NCI-H187 (cell line): Measurements from ENCODE around the gene RGS8.
A peak's percentile ranks its signal among the peaks of the same experiment; 100 is the strongest.
"Not testable (repeated sequence)": the region's sequence is repeated elsewhere in the genome, so short reads cannot be mapped to it uniquely, and the experiment has no call there.

ENCODE experiments used
- DNase-seq, 2 experiments: peaks; one replicate each; lab custom pipeline; 2025; lab: John Stamatoyannopoulos, UW

Gene RGS8

DNA sequence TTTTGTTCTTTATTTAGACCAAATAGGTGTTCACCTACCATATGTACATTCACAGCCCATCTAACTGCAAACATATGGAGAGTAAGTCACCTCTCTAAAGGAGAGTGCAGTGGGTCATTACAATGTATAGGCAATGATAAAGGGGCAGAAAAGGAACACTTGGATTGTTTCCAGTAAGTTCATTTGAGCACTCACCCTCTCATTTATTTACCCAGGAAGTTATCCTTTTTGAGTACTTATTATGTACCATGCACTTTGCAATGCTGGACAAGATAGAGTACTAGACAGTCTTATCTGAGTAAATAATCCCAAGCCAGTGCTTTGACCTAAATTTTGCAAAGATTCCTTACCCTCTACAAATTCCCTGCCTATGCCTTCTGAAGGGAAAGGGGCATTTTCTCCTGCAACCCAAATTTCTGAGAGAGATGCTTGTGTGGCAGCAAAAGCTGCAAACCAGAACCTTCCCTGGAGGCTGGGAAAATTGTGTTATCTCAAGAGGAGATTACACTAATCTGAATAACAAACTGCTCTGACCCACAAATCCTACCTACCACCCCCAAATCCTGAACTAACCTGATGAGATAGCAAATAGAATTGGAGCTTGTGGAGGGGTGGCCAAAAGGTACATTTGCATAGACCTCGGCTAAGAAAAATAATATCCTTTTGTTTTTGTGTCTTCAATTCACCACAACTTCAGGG is 18.6 kb upstream of the RGS8 start:
- DNase-seq: peak; percentile 30 to 38

DNA sequence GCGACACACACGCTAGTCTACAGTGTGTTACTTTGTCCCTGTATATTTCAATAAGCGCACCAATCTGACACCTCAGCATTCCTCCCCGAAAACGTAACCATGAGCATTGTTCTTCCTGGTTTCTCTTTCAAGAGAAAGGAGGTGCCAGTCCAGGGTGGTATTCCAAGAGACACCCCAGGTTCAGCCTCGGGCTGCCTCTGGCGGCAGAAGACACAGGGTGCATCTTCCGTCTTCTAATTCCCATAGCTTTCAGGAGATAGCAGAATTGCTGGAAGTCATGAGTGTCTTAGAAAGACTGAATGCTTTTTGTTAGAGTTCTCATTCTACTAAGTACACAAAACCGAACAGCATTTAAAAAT is 15.9 kb upstream of the RGS8 start:
- no peak for DNase-seq

DNA sequence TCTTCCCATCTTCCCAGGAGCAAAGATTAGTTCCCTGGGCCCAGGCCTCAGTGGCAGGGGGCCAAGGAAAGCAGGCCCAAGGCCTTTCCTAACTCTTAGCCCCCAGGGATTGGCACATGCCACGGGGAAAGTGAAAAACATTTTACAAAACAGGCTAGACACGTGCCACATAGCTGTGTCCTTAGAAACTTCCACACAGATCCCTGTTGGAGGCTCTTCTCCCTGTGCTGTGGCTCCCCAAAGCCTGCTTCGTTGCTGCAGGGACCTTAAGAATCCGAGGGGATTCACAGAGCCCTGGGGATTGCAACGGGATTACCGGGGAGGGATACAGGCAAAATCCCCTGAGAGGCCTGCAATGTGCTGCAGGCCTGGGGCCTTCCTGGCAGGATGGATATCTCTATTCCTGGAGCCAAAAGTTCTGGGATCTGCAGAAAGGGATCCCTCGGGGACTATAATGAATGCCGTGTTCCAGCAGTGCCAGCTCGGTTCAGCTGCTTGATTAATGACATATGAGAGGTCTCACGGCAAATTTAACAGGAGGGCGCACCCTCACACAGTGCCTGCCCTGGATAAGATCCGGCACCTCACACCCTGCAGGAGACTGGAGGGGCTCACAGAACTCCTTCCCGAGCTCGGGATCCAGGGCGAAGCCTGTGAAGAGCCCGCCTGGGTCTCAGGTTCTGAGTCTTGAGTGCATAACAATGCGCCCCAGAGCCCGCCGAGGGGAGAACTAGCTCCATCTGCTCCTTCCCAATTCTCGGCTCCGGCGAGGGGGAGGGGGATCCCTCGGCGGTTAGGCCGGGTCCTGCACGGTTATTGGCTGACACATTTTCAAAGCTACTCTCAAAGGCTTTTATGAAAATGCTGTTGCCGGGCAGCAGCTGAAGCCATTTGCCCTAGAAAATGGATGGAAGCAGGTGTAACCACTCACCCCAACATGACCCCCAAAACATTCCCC is 15.3 kb upstream of the RGS8 start:
- DNase-seq: peak; percentile 49 to 74

DNA sequence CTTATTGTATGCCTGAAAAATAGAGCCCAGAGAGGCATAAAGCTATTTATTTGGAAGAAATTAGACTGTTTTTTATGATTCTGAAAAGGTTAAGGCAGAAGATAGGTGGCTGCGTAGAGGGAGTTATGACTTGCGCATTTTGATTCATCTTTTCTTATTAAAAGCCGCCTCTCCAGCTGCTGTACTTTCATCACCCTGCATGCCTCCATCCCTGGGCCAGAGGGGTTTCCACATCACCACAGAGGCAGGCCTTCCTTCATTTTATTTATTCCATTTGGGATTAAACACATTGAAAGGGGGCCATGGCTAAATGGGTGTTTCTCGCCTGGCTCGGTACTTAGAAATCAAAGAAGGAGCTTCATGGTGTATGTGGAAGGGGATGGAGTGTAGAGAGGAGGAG is 14.6 kb upstream of the RGS8 start:
- no peak for DNase-seq

DNA sequence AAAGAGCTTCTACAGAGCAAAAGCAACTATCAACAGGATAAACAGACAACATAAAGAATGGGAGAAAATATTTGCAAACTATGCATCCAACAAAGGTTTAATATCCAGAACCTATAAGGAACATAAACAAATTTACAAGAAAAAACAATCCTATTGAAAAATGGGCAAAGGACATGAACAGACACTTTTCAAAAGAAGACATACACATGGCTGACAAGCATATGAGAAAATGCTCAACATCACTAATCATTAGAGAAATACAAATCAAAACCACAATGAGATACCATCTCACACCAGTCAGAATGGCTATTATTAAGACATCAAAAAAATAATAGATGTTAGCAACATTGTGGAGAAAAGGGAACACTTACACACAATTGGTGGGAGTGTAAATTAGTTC is 8.8 kb upstream of the RGS8 start:
- DNase-seq: not testable (repeated sequence)

DNA sequence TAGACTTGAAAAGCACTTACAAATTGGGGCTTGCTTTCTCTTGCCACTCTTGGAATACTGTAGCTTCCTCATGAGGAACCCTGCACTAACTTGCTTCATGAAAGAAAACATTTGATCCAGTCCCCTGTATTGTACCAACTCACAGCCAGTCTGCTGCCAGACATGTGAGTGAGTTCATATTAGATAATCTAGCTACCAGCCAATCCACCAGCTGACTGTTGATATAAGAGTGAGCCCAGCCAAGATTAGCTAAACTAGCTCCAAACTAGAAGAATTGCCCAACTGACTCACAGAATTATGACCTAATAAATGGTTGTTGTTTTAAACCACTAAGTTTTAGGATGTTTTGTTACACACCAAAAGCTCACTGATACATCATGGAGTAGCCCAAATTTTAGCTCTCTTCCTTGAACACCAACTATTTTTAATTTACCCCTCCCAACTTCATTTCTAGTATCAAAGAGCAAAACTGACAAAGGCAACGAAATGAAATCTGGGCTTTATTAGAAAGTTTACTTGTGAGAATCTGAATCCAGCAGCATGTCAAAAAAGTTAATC is 6.6 kb upstream of the RGS8 start:
- DNase-seq: no peak

DNA sequence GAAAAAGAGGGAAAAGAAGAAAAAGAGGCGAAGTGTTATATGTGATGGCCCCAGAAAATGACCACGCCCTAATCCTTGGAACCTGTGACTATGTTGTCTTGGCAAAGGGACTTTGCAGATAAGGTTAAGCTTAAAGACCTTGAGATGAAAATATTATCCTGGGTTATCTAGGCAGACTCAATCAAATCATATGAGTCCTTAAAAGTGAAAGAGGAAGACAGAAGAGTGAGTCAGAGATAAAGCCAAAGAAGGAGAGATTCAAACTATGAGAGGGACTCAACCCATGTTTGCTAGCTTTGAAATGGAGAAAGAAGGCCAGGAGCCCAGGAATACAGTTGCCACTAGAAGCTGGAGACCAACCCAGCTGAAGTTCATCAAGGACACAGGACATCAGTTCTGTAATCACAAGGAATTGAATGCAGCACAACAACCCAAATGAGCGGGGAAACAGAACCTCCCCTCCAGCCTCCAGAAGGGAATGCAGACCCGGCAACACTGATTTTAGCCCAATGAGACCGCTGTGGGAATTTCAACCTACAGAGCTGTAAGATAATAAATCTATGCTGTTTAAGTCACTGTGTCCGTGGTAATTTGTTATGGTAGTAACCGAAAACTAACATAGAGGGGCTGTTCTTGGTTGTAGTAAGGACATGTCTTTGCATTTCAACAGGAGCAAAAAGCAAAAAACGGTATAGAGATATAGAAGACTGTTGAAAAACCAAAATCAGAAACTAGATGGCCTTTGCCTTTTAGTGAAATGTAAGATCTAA is 4.2 kb upstream of the RGS8 start:
- no peak for DNase-seq

DNA sequence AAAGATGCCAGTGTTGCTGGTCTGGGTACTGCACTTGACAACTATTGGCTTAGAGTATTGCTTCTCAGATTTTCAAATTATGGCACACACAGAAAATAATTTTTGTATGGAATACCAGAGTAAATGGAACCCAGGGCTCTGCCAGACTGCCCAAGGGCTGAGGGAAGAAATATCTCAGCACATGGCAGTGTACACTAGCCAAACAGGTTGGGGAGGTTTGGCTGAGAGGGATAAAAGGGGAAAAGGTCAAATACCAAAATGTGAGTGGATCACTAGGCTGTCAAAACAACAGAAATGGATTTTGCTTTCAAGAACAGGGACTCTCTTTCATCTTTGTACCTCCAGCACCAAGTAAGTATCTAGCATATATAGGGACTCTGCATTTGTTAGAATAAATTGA is 3.0 kb upstream of the RGS8 start:
- DNase-seq: no peak

DNA sequence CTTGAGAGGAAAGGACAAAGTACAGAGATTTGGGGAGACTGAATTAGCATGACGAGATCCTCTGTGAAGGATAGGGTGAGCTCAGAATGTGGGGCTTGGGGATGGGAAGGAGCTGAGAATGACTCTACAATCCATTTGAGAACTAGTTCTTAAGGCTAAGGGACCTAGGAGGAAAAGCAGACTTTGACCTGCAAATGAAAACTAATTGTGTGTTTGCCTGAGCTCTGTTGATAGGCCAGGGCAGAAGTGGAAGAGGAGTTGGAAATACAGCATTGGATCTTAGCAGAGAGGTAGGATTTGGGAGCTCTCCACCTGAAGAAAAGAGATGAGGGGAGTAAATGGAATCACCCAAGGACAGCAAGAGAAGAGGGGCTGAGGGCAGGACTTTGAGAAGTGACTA is 2.1 kb upstream of the RGS8 start:
- DNase-seq: no peak

DNA sequence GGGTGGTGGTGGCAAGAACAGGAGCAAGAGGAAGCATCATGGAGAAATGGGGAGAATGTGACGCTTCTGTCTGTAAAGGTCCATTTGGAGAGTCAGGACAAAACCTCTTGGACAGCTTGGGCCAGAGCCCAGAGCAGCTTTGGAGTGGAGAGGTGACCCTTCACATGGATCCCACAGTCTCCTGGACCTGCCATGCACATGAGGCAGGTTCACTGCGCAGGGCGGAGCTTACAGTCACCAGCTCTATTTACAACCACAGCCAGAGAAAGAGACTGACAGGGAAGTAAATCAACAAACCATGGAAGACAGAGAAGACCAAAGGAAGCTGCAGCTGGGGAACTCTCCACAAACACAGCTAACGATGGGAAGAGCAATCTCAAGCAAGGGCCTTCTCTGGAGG is 828 bp upstream of the RGS8 start:
- peak; percentile 48 to 67 for DNase-seq

DNA sequence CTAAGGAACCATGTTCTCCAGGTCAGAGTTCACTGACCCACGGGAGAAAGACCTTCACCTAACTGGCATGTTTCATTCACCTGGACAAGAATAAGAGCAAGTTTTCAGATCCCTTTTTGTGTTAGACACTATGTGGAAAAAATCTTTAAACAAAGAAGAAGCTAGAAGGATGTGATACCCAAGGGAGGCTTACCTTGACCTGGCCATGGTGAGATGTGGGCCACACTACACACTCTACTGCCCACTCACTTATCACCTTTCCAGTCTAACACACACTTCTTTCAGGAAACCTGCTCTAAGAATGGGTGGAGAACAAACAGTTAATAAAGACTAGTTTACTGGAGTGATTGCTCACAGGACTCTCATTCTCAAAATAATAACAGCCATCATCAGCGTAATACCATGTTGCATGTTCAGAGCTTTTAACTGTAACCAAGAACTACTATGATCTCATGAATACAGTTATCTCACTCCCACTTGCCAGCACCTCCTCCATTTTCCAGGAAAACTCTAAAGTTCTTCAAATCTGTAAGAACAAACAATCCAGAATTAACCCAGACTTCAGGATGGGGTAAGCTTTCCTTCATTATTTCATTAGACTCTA is 1.4 kb downstream of the RGS8 start:
- no peak for DNase-seq

DNA sequence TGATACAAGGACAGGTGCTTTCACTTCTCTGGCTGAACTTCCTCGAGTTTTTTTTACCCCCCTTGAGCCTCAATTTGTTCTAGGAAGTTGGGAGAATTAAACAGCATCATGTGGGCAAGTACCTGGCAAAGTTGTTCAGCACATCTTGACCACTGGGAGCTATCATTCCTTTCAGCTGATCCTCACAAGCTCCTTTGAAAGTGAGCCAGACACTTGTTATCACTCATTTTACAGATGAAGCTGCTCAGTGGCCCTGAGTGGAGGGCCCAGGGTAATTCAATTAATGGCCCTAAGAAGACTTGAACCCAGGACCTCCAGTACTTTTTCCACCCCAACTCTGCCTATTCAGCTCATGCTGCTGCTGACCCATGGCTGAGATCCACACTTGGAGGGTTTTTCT is 2.0 kb downstream of the RGS8 start:
- no peak for DNase-seq

DNA sequence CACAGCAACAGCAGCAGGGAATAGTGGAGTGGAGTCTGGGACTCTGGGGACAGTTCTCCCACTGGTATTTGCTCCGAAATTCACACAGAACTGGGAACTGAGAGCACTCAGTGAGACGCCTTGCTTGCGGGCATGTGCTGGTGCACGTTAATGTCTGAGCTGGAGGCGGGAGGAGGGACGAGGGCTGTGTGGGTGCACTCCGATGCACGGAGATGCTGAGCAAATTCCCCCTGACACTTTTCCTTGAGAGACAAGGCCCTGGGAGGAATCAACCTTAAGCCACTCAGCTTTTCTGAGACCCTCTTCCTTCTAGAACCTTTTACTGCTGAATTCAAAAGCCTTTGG is 2.8 kb downstream of the RGS8 start:
- DNase-seq: no peak

DNA sequence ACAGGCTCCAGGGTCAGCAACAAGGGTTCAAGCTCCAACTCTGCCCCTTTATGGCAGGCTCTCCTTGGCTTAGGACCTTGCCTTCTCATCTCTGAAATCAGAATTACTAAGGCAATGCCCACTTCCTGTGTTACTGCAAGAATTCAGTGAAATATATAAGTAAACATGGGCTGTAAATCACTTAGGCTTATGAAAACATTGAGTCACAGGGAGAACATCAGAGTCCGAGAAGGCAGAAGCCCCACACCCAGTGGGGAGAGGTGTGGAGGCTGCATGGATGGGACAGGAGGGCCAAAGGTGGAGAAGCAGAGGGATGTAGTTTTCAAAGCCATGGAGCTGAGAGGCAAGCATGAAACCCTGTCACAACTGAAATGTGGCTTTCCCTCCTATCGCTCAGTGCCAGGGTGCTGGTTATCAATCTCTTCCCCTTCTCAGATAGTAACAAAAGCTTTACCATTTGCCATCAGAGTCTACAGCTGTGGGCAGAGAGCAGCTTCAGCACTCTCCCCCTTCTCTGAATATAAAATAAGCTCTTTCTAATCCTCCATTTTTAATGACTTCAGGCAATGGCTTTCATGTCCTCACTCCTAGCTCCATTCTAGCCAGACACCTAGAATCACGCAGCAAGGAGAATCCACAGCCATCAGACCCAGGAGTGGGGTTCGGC is 3.4 kb downstream of the RGS8 start:
- DNase-seq: no peak

DNA sequence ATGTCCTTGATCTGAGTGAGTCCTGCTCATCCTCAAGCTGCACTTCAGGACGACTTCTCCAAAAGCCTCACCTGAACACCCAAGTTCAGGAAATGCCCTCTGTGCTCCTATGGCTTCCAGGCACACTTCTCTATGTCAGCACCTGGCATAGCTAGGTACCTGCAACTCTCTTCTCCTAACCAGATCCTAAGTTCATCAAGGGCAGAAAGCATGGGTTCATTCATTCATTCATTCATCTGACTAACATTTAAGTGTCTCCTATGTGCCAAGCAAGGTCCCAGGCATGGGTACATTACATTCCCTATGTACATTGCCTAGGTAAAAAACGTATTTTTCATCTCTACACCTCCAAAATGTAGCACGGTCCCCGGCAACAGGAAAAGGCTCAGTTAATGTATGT is 4.0 kb downstream of the RGS8 start:
- DNase-seq: no peak

DNA sequence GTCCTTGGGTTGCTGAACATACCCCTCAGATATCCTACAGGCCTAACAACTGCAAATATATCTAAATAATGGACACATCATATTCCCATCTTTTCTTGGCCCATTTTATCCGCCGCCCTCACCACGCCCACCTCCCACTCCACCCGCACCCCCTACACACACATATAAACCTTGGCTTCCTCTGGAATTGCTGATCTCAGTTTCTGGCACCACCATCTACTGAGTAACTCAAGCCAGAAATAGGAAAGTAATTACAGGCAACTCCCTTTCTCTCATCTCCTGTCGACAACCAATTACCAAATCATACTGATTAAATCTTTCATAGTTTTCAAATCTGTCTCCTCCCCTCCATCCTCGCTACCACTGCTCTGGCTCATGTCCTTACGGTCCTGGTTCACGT is 4.7 kb downstream of the RGS8 start:
- DNase-seq: no peak

DNA sequence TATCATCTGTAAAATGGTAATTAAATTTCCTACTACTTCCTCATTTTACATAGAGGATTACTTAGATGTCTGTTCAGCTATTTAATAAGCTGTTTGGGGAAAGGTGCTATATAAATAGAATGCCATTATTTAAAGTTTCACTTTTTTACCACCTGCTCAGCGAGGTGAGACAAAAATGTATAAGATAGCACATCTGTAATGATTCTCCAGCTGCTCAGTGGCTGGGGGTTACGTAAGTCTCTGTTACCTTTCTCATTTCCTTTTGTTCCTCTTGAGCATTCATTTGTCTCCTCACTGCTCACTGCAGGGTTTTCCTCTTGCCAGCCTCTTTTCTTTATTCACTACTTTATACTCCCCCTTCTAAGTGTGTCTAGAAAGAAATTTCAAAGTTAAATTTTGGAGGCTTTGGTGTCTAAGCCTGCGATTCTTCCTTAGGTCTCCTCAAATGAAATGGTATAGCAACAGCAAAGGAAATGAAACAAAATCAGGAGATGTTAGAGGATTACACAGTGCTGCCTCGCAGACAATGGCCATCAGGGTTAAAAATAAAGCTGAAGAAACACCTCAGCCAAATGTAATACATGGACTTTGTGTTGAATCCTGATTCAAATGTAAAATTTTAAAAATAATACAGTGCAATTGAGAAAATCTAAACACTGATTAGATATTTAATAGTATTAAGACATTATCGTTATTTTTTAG is 6.8 kb downstream of the RGS8 start:
- DNase-seq: no peak

DNA sequence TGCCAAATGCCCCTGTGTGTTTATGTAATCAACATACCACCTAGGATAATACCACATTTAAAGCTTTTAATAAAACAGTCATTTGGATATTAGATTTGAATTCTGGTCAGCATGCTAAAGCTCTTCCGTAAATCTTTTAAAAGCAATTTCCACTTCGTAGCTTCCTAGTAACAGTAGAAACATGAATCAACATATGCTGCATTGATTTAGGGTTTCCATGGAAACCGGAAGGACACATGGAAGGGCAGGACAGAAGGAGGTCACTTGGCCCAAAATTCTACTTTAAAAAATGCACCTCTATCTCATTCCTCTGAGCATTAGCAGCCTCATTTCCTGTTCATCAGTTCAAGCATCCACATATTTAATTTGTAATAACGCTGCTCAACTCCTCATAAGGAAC is 8.1 kb downstream of the RGS8 start:
- no peak for DNase-seq

DNA sequence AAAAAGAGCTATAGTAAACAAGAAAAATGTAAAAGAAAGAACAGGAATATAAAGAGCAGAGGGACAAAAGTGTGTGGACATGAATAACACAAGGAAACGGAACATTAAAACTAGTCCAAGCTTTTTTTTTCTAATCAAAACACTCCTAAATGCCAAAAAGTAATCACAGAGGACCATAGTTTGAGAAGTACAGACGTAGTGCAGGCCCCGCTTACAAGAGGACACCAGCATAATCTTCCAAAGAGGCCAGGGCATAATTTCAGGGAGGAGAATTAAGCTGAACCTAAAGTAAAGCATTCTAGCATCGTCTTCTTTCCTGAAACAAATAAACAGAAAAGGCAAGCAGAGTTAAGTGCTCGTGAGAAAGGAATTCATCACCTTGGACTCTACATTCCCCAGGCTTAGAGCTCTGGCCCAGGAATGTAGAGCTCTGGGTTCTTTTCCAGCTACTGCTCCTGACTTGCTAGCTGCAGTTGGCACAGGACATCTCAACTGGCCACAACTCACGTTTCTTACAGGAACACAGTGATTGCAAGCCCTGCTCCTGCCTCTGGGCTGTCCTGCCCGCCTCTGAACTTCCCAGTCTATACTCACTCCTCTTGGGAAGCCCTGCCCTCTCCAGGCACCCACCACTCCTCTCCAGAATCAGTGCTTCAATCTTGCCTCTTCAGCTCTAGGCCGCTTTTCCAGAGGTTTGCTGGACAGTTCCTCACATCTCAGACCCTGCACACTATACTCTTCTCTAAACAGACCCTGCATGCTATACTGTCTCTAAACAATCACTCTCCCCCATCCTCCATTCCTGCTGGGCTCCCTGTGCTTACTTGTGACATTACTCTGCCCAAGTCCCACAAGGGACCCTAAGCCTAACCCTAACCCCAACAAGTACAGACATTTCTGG is 9.8 kb downstream of the RGS8 start:
- no peak for DNase-seq

DNA sequence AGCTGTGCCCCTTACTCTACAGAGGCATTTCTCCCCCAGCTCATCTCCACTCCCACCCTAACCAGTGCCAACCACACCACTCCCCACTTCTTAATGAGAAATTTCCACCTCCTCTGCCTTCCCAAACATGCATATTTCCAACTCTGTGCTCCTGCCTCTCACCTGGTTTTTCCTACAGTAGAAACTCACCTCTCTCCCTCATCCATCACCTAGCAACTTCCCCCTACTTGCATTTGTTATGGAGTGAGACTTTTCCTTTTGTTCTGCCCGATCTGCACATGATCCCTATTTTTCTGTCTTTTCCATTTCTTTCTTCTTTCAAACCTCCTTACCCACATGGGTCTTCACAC is 11.9 kb downstream of the RGS8 start:
- DNase-seq: no peak
